NCI-H1105 treated with DMSO at 0.1 percent for 48 hours (cell line): ENCODE data around the gene DIRAS1.

Experiments used
- DNase-seq: peaks from one replicate; lab custom pipeline; 2025; lab: John Stamatoyannopoulos, UW

The DIRAS1 gene

DNA sequence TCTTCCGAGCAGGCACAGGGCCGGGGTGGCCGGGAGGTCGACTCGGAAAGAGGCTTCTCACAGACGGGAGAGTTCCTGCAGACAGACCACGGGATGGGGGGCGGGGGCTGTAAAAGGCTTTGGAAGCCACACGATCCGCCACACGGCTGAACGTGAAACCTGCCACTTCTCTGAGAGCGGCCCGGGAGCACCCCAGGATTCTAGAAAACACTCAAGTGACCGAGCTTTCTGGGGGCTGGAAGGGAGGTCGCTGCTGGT, 34.2 kb upstream of the DIRAS1 start:
- no peak for DNase-seq

- DNase-seq = no peak
Measured at GRCh38 chr19:2754659-2755447, 33.7 kb upstream of the DIRAS1 start.

DNA sequence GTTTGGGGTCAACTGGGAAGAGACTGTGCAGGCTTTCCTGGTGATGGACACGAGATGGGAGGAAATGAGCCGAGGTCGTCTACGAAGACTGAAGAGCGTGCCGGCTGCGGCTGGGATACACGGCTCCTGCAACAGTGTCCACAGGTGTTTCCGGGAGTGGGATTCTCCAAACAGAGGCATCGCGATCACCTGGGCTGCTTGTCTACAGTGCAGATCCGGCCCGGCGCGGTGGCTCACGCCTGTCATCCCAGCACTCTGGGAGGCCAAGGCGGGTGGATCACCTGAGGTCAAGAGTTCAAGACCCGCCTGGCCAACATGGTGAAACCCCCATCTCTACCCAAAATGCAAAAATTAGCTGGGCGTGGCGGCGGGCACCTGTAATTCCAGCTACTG, 30.3 kb upstream of the DIRAS1 start:
- DNase-seq = no peak

GRCh38 chr19:2750808-2751437, 29.8 kb upstream of the DIRAS1 start:
- no peak for DNase-seq

GRCh38 chr19:2747349-2747748, 26.2 kb upstream of the DIRAS1 start:
- DNase-seq = no peak

GRCh38 chr19:2744113-2744512, 22.9 kb upstream of the DIRAS1 start:
- no peak for DNase-seq

GRCh38 chr19:2743099-2743498, 21.9 kb upstream of the DIRAS1 start:
- DNase-seq = no peak

DNA sequence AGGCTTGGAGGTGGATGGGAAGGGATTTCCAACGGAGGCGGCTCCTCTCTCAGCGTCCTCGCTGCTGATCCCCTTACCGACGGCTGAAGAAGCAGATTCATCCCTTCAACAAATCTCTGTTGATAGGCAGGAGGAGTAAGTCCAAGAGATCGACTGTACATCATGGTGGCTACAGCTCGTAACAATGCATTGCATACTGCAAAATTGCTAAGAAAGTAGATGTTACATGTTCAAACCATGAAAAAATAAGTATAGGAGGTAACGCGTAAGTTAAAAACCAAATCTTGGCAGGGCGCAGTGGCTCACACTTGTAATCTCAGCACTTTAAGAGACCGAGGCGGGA, 19.1 kb upstream of the DIRAS1 start:
- no peak for DNase-seq

GRCh38 chr19:2739602-2740313, 18.6 kb upstream of the DIRAS1 start, which contains the start of gene SLC39A3:
Gene SLC39A3 (minus strand): TSS chr19:2740017. CDS start chr19:2737257, 2,760 bp downstream.
- peak; percentile 92 for DNase-seq

DNA sequence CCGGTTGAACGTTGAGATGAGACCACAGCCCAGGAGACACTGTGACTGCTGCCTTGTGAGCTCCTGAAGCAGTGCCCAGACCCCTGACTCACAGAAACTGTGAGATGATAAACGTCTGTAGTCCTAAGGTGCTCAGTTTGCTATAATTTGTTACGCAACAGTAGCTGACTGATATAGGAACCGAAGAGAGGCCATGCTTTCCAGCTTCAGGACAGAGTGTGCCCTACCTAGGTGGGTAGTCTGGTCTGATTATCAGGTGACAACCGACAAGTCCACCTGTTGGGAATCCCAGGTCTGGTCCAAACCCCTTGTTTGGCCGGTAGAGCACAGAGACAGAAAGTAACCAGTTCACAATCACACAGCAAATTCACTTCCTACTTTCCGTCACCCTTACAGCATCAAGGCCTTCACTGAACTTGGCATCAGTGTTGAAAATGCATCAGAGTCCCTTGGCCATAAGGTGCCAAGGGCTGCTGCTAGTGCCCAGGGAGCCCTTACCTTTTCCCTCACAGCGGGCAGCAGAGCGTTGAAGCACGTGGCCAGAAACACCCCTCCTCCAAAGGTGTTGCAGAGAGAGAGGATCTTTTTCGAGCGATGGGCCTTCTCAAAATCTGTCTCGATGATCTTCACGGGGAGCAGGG, 15.5 kb upstream of the DIRAS1 start:
- no peak for DNase-seq

GRCh38 chr19:2735374-2735773, 14.2 kb upstream of the DIRAS1 start:
- DNase-seq = no peak

GRCh38 chr19:2734589-2735288, 13.6 kb upstream of the DIRAS1 start:
- DNase-seq = no peak

GRCh38 chr19:2733930-2734588, 12.9 kb upstream of the DIRAS1 start:
- no peak for DNase-seq

GRCh38 chr19:2732883-2733282, 11.7 kb upstream of the DIRAS1 start:
- no peak for DNase-seq

- DNase-seq = no peak
Measured at GRCh38 chr19:2732157-2732725, 11.1 kb upstream of the DIRAS1 start.

DNA sequence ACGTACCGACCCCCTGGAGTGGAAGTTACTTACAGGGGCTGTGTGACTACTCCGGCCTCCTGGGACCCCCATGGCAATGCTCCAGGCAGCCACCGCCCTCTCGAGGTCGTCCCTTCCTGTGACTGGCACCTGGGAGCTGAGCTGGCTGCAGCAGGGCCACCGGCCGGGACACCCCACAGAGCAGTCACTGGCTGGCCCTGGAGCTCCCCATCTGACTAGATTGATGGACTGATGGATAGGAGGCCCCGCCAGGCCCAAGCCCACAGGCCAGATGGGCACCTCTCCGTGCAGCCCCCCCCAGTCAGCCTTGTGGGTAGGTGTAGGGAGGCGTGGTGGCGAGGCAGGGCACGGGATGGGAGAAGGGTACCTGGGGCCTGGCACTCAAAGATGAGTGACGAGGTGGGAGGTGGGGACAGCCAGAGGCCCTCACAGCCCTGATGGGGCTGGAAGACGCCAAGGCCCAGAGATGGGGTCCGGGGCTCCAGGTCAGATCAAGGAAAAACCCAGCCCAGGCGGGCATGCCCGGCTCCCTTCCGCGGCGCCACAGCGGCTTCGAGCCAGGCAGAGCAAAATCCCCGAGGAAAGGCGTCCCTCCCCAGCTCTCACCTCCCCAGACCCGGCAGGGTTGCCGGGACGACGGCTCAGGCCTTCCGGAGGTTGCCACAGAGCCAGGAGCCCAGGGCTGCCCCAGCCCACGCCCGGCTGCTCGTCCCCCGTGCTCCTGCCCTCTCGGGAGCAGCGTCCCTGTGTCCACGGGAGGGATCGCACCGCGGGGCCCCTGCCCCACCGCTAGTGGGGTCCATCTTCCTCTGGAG, 10.2 kb upstream of the DIRAS1 start:
- no peak for DNase-seq

- no peak for DNase-seq
Measured at GRCh38 chr19:2729943-2730818, 9.0 kb upstream of the DIRAS1 start.

DNA sequence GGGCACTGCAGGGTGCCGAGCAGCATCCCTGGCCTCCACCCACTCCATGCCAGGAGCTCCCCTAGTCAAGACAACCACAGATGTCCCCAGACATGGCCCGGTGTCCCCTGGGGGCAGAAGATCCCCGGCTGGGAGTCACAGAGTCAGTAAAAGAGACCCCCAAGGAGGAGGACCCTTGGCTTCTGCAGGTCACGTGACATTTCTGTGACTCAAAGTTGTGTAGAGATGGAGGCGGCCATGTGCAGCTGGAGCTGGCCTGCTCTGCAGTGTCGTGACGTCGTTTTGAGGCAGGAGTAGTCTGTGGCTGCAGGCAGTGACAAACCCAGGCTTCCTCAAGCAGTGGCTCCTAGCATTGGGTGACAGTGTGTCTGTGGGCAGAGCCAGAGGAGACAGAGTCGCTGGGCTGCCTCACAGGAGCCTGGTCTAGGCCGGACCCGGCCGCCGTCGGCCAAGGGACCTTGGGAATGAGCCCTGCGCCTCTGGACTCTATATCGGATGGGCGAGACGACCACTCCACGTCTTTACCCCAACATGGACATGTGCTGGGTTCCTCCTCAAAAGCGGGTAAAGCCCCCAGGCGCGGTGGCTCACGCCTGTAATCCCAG, 7.7 kb upstream of the DIRAS1 start:
- DNase-seq = no peak

DNA sequence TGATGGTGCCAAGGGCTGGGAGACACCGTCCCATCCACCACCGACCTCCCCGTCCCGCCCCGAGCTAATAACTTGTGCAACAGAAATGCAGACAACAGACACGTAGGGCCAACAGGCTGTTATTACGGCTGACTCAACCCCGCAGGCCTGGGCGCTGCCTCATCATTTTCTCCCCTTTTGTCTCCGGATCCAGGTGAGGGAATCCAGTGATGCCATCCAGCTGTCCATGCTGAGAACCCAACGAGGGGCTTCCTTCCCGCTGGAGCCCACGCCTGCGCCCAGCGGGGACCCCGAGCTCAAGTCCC, 6.4 kb upstream of the DIRAS1 start:
- DNase-seq = no peak
